B cell (primary cell): Measurements from ENCODE around the gene KRTAP5-8. TPM values are rescaled to one million over a fixed set of nuclear protein-coding genes. Genes with fewer than 3 reads are reported as not detected.
"Not testable (repeated sequence)": the region's sequence is repeated elsewhere in the genome, so short reads cannot be mapped to it uniquely, and the experiment has no call there.

Experiments
- ATAC-seq: fragments of 200-7000 bp; cut with Tn5 transposase; one replicate; pipeline ENCODE4 v1.10.0; 2021; ENCODE audit warnings: low read depth, mild to moderate bottlenecking, moderate number of reproducible peaks, moderate library complexity
- CTCF ChIA-PET: fragments of 350-600 bp; sonication (Branson Sonifier 250); formaldehyde crosslinking; loops from one replicate; lab custom pipeline; 2021; ENCODE audit warnings: antibody characterized with exemption, inconsistent platforms; lab: Charles Lee
- POLR2A ChIA-PET: fragments of 350-600 bp; sonication (Branson Sonifier 250); formaldehyde crosslinking; loops from one replicate; lab custom pipeline; 2021; ENCODE audit warnings: antibody characterized with exemption; lab: Charles Lee
- DNase-seq: peaks from one replicate; pipeline ENCODE4 v3.0.0; 2013
- H2AFZ ChIP-seq: 2 replicates; pipeline ENCODE4 v1.6.1; 2012; ENCODE audit warnings: mild to moderate bottlenecking, low read depth, low read length; ENCODE audit not compliant: insufficient read depth, poor library complexity, severe bottlenecking
- H3K27ac ChIP-seq, 2 donors: 1 replicate in 1 of 2; 2 replicates in 1 of 2; pipeline ENCODE4 v1.5.1; 2012 to 2013; ENCODE audit warnings: low read length in 2 of 2, mild to moderate bottlenecking in 2 of 2, moderate library complexity in 1 of 2
- H3K27me3 ChIP-seq, 4 experiments: fragments of 200-600 bp in 1 of 4; sonication (generic) in 1 of 4; replicated peaks in 1 of 4; 1 replicate in 2 of 4; 2 replicates in 2 of 4; pipeline versions ENCODE4 v1.6.1 to v1.7.0; 2013 to 2016; ENCODE audit warnings: low read length in 3 of 4, mild to moderate bottlenecking in 2 of 4, mixed read lengths in 1 of 4, moderate library complexity in 1 of 4; ENCODE audit not compliant: insufficient read depth in 4 of 4, control insufficient read depth in 3 of 4; ENCODE audit errors: control extremely low read depth in 1 of 4
- H3K36me3 ChIP-seq, 2 experiments: replicated peaks in 1 of 2; 1 replicate in 1 of 2; 2 replicates in 1 of 2; pipeline versions ENCODE4 v1.6.1 to v1.7.1; 2013; ENCODE audit warnings: low read length in 1 of 2; ENCODE audit not compliant: insufficient read depth in 2 of 2, control insufficient read depth in 1 of 2; ENCODE audit errors: control extremely low read depth in 1 of 2, extremely low read depth in 1 of 2
- H3K4me1 ChIP-seq, 2 donors: fragments of 200-600 bp in 1 of 2; sonication (generic) in 1 of 2; 1 replicate in 1 of 2; 2 replicates in 1 of 2; pipeline versions ENCODE4 v1.5.1 to v1.6.1; 2013 to 2017; ENCODE audit warnings: low read length in 2 of 2; ENCODE audit not compliant: control insufficient read depth in 2 of 2, insufficient read depth in 2 of 2
- H3K4me2 ChIP-seq: replicated peaks from 2 replicates; pipeline ENCODE3; 2012; ENCODE audit warnings: mild to moderate bottlenecking, low read depth, low read length; ENCODE audit not compliant: poor library complexity, severe bottlenecking
- H3K4me3 ChIP-seq, 5 experiments: fragments of 200-600 bp in 1 of 5; sonication (generic) in 1 of 5; 1 replicate in 3 of 5; 2 replicates in 2 of 5; pipeline versions ENCODE4 v1.5.1 to v1.7.0; 2011 to 2016; ENCODE audit warnings: low read length in 4 of 5, mild to moderate bottlenecking in 4 of 5, low read depth in 2 of 5, control low read depth in 1 of 5, moderate library complexity in 1 of 5; ENCODE audit not compliant: insufficient read depth in 1 of 5; ENCODE audit errors: control extremely low read depth in 1 of 5, extremely low read depth in 1 of 5
- H3K79me2 ChIP-seq: fragments of 200-600 bp; sonication (generic); one replicate; pipeline ENCODE4 v1.6.0; 2016; ENCODE audit warnings: low read length; ENCODE audit not compliant: control insufficient read depth, insufficient read depth
- H3K9ac ChIP-seq: fragments of 200-600 bp; sonication (generic); 2 replicates; pipeline ENCODE4 v1.6.1; 2017; ENCODE audit warnings: mild to moderate bottlenecking, low read length, moderate library complexity
- H3K9me3 ChIP-seq, 3 donors: one replicate each; pipeline versions ENCODE4 v1.6.1 to v1.7.1; 2013; ENCODE audit warnings: low read length in 2 of 3; ENCODE audit not compliant: control insufficient read depth in 2 of 3, insufficient read depth in 1 of 3; ENCODE audit errors: control extremely low read depth in 1 of 3
- H4K20me1 ChIP-seq: 2 replicates; pipeline ENCODE4 v1.6.0; 2012; ENCODE audit warnings: mild to moderate bottlenecking, low read length; ENCODE audit not compliant: insufficient read depth, control insufficient read depth, poor library complexity, severe bottlenecking
- H3K27ac Mint-ChIP-seq: one replicate; pipeline ENCODE4 v1.8.0; 2021; ENCODE audit warnings: mixed read lengths
- H3K27me3 Mint-ChIP-seq: one replicate; pipeline ENCODE4 v1.8.0; 2021; ENCODE audit warnings: mixed read lengths
- H3K4me1 Mint-ChIP-seq: one replicate; pipeline ENCODE4 v1.8.0; 2021; ENCODE audit warnings: mixed read lengths
- H3K4me3 Mint-ChIP-seq: one replicate; pipeline ENCODE4 v1.8.0; 2021; ENCODE audit warnings: mixed read lengths
- H3K9me3 Mint-ChIP-seq: one replicate; pipeline ENCODE4 v1.8.0; 2022; ENCODE audit warnings: mixed read lengths; ENCODE audit not compliant: insufficient read depth
- CTCF ChIP-seq: fragments of 200-600 bp; IDR thresholded peaks from one replicate; pipeline ENCODE4 v1.8.0; 2022; ENCODE audit warnings: antibody characterized with exemption, mild to moderate bottlenecking
- EZH2 ChIP-seq: IDR thresholded peaks from 2 replicates; pipeline ENCODE4 v1.6.1; 2012; ENCODE audit warnings: borderline replicate concordance, low read depth, mild to moderate bottlenecking, moderate library complexity, low read length; ENCODE audit not compliant: insufficient read depth, poor library complexity, severe bottlenecking
- WGBS: methylation state at CpG from one replicate; pipeline ENCODE4 v1.1.5; 2013; ENCODE audit warnings: missing lambda C conversion rate; ENCODE audit not compliant: insufficient coverage; 5-methylcytosine and 5-hydroxymethylcytosine counted together
- intact Hi-C: fragments of 100-400 bp; cut with micrococcal nuclease; formaldehyde crosslinking; loops from one replicate; pipeline ENCODE4 v1.10.0; 2022
- polyA minus RNA-seq: library from RNA; depleted of rRNA, polyadenylated mRNA; stranded (reverse); fragments of >200 nt; gene quantifications from 2 replicates; pipeline ENCODE4 v1.2.3, GENCODE V29; 2012
- polyA plus RNA-seq: library from polyadenylated mRNA; depleted of rRNA; stranded (reverse); fragments of >200 nt; gene quantifications from 2 replicates; pipeline ENCODE4 v1.2.3, GENCODE V29; 2012
- total RNA-seq, 2 donors: library from RNA; stranded (reverse); fragments of 120-200 nt in 1 of 2; gene quantifications; 1 replicate in 1 of 2; 2 replicates in 1 of 2; pipeline versions ENCODE4 v1.2.3 to v1.2.4, GENCODE V29; 2013 to 2022

Gene KRTAP5-8
- total RNA-seq (0.49 TPM in 1 of 2 replicates, not detected in the other), polyA plus RNA-seq (0.10 and 0.26 TPM in 2 replicates), polyA minus RNA-seq (0.36 TPM in 1 of 2 replicates, not detected in the other)
- not detected for total RNA-seq (2013)

- H3K9me3 ChIP-seq = peaks cover 0 to 11% (median 0%) of the 10 kb centered on the region in 3 donors
- H3K27me3 Mint-ChIP-seq, DNase-seq, H2AFZ ChIP-seq, H3K36me3 ChIP-seq, H3K4me3 ChIP-seq, H3K27ac Mint-ChIP-seq, CTCF ChIA-PET, POLR2A ChIA-PET, H3K4me3 Mint-ChIP-seq, intact Hi-C loops, H3K4me1 ChIP-seq, H3K27me3 ChIP-seq, H3K9me3 Mint-ChIP-seq, H3K27ac ChIP-seq, H3K4me1 Mint-ChIP-seq, H3K9ac ChIP-seq, H3K79me2 ChIP-seq, ATAC-seq, H4K20me1 ChIP-seq, H3K4me2 ChIP-seq: not testable (repeated sequence)
- WGBS = 0% methylated on average over 1 of the region's 4 CpGs
These were observed at the start of gene KRTAP5-8 for GRCh38 chr11:71537977-71538665. Gene KRTAP5-8 (plus strand): TSS chr11:71538025. CDS start chr11:71538056, 31 bp downstream.

- 93% methylated on average over 6 of the region's 6 CpGs for WGBS
- Mint-ChIP-seq H3K4me3 (no peak overlapping the region), H3K27me3 (no peaks in the 10 kb centered on the region), H3K9me3 (no peaks in the 10 kb centered on the region), H3K4me1 (no peaks in the 10 kb centered on the region), H3K27ac (no peak overlapping the region)
- H3K4me2 ChIP-seq = no peak overlapping the region
- H3K9me3 ChIP-seq = no peaks in the 10 kb centered on the region
- H3K4me3 ChIP-seq = no peak overlapping the region
- ChIA-PET POLR2A (no interaction called here), CTCF (no interaction called here)
- intact Hi-C loops = no loop called here
- H3K79me2 ChIP-seq = no peaks in the 10 kb centered on the region
- H4K20me1 ChIP-seq = no peaks in the 10 kb centered on the region
- H3K4me1 ChIP-seq = no peaks in the 10 kb centered on the region
- no peak for ATAC-seq
- H3K27ac ChIP-seq = no peak overlapping the region
- H3K9ac ChIP-seq = no peak overlapping the region
- no peaks in the 10 kb centered on the region for H3K27me3 ChIP-seq
- no peak for TF ChIP-seq CTCF
- no peak for TF ChIP-seq EZH2
- DNase-seq = no peak
- H3K36me3 ChIP-seq = peaks cover under 1 to 65% of the 10 kb centered on the region in 2 experiments
- H2AFZ ChIP-seq = no peak overlapping the region
These were observed 49.0 kb upstream of the KRTAP5-8 start for GRCh38 chr11:71488681-71489270.
